Measurements from ENCODE around the gene CARM1. TPM values are rescaled to one million over a fixed set of nuclear protein-coding genes. Genes with fewer than 3 reads are reported as not detected.
A peak's percentile ranks its signal among the peaks of the same experiment; 100 is the strongest.

CARM1 gene
- total and polyA plus RNA-seq, 2 donors from 2014 or later = 21.9 to 41.2 TPM

DNA sequence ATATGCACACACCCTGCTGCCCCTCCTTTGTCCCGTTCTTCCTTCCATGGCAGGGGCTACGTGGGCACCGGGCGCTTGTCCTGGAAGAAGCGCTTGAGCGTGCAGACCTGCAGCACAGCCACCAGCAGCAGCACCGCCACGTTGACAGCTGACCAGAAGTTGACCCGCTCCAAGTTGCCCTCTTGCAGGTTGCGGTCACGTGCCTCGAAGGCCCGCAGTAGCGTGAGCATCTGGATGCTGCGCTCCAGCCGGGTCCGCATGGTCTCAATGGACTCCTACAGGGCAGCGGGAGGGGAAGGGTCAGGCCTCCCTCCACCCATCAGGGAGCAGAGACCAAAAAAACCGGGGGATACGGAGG, 38.4 kb upstream of the CARM1 start:
- Histone ChIP-seq H3K36me3 (ENCODE audit: control insufficient read depth in 2 of 3, insufficient read depth in 3 of 3, low read length in 3 of 3) (peaks cover 0 to 27% (median 8%) of the 10 kb centered on the region in 3 donors), H3K27me3 (ENCODE audit: control insufficient read depth, insufficient read depth, low read length) (no peaks in the 10 kb centered on the region), H3K9me3 (ENCODE audit: control insufficient read depth in 2 of 3, insufficient read depth in 1 of 3, low read length in 3 of 3) (peaks cover 0 to 7% (median 0%) of the 10 kb centered on the region in 3 donors), H3K27ac (ENCODE audit: low read depth in 2 of 2, low read length in 2 of 2) (no peak overlapping the region), H3K4me1 (ENCODE audit: control insufficient read depth in 2 of 3, insufficient read depth in 2 of 3, low read depth in 1 of 3, low read length in 3 of 3) (peaks cover 0 to 10% (median 9%) of the 10 kb centered on the region in 3 donors), H3K4me3 (ENCODE audit: low read length in 3 of 3) (no peak overlapping the region), H3K9ac (ENCODE audit: low read length in 3 of 3) (no peak overlapping the region)
- intact Hi-C loops (cut with DNase I) = no loop called here
- FAIRE-seq = no peak
- TF ChIP-seq, protein P1, sequence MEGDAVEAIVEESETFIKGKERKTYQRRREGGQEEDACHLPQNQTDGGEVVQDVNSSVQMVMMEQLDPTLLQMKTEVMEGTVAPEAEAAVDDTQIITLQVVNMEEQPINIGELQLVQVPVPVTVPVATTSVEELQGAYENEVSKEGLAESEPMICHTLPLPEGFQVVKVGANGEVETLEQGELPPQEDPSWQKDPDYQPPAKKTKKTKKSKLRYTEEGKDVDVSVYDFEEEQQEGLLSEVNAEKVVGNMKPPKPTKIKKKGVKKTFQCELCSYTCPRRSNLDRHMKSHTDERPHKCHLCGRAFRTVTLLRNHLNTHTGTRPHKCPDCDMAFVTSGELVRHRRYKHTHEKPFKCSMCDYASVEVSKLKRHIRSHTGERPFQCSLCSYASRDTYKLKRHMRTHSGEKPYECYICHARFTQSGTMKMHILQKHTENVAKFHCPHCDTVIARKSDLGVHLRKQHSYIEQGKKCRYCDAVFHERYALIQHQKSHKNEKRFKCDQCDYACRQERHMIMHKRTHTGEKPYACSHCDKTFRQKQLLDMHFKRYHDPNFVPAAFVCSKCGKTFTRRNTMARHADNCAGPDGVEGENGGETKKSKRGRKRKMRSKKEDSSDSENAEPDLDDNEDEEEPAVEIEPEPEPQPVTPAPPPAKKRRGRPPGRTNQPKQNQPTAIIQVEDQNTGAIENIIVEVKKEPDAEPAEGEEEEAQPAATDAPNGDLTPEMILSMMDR (IDR thresholded peaks at IDR 0.05; ENCODE audit: borderline replicate concordance, extremely low read depth, insufficient read depth) = no peak
- peak in 1 of 5 donors; percentile 80 for DNase-seq

GRCh38 chr19:10835089-10835753, 36.1 kb upstream of the CARM1 start:
- Histone ChIP-seq H3K27me3 (ENCODE audit: control insufficient read depth, insufficient read depth, low read length) (no peaks in the 10 kb centered on the region), H3K27ac (ENCODE audit: low read depth in 2 of 2, low read length in 2 of 2) (peak overlapping the region; percentile 98 to 100), H3K9me3 (ENCODE audit: control insufficient read depth in 2 of 3, insufficient read depth in 1 of 3, low read length in 3 of 3) (peaks cover 0 to 7% (median 0%) of the 10 kb centered on the region in 3 donors), H3K9ac (ENCODE audit: low read length in 3 of 3) (peak overlapping the region in 1 of 3 donors; percentile 87), H3K4me3 (ENCODE audit: low read length in 3 of 3) (peak overlapping the region; percentile 61 to 82 (median 74)), H3K36me3 (ENCODE audit: control insufficient read depth in 2 of 3, insufficient read depth in 3 of 3, low read length in 3 of 3) (peaks cover 0 to 16% (median 8%) of the 10 kb centered on the region in 3 donors), H3K4me1 (ENCODE audit: control insufficient read depth in 2 of 3, insufficient read depth in 2 of 3, low read depth in 1 of 3, low read length in 3 of 3) (peaks cover 0 to 10% (median 9%) of the 10 kb centered on the region in 3 donors)
- FAIRE-seq = peak; percentile 92
- peak in 3 of 5 donors; percentile 31 to 40 (median 36) for DNase-seq
- TF ChIP-seq, protein P1 (IDR thresholded peaks at IDR 0.05; ENCODE audit: borderline replicate concordance, extremely low read depth, insufficient read depth) = no peak
- intact Hi-C loops (cut with DNase I) = no loop called here

GRCh38 chr19:10835754-10836478, 35.4 kb upstream of the CARM1 start, which contains the start of gene TMED1:
Gene TMED1, minus strand, starts transcription at chr19:10836212. Its CDS starts 21 bp downstream, at chr19:10836191.
- Histone ChIP-seq H3K4me1 (ENCODE audit: control insufficient read depth in 2 of 3, insufficient read depth in 2 of 3, low read depth in 1 of 3, low read length in 3 of 3) (peaks cover 0 to 10% (median 9%) of the 10 kb centered on the region in 3 donors), H3K27ac (ENCODE audit: low read depth in 2 of 2, low read length in 2 of 2) (peak within 1 kb of the TSS; percentile 98 to 100), H3K4me3 (ENCODE audit: low read length in 3 of 3) (peak within 1 kb of the TSS; percentile 73 to 83 (median 82)), H3K9me3 (ENCODE audit: control insufficient read depth in 2 of 3, insufficient read depth in 1 of 3, low read length in 3 of 3) (peaks cover 0 to 7% (median 0%) of the 10 kb centered on the region in 3 donors), H3K27me3 (ENCODE audit: control insufficient read depth, insufficient read depth, low read length) (no peaks in the 10 kb centered on the region), H3K36me3 (ENCODE audit: control insufficient read depth in 2 of 3, insufficient read depth in 3 of 3, low read length in 3 of 3) (peaks cover 0 to 12% (median 8%) of the 10 kb centered on the region in 3 donors), H3K9ac (ENCODE audit: low read length in 3 of 3) (peak within 1 kb of the TSS; percentile 62 to 87 (median 77))
- no peak for FAIRE-seq
- TF ChIP-seq, protein P1 (IDR thresholded peaks at IDR 0.05; ENCODE audit: borderline replicate concordance, extremely low read depth, insufficient read depth) = no peak
- peak; percentile 100 for DNase-seq
- intact Hi-C loops (cut with DNase I) = no loop called here
